ENCODE results near the gene ZNF324B.
A peak's percentile ranks its signal among the peaks of the same experiment; 100 is the strongest.
"Not testable (repeated sequence)": the region's sequence is repeated elsewhere in the genome, so short reads cannot be mapped to it uniquely, and the experiment has no call there.

ZNF324B gene

DNA sequence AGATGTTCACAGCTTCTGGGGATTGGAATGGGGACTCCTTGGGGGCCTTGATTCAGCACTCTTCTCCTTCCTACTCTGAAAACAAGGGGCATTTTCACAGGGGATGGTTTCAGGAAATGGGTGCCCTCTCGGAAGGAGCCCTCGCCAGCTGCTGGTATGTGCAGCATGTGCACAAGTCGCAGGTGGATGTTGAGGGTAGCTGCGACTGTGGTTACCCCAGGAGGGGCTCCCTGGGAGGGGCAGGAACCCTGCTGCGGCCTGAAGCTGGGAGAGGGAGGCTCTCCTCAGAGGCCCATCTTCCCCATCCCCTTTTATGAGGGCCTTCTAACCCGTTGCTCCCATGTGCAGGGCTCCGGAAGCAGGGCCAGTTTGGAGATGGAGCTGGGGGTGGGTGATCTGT is 30.9 kb downstream of the ZNF324B start:
- no peak for DNase-seq

DNA sequence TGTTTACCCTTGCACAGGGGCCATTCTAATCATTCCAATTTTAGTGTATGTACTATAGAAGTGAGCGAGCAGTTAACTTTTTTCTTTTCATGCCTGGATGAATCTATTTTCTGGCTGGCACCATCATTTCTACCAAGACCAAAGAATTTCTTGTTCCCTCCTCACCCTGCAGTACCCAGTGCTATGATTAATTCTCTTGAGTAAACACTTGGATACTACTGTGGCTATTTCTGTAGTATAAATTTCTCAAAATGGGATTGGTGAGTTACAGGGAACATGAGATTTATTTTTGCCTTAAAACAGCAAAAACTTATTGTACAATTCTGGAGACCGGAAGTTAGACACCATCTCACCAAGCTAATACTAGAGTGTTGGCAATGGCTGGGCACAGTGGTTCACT is 32.4 kb downstream of the ZNF324B start:
- no peak for DNase-seq

DNA sequence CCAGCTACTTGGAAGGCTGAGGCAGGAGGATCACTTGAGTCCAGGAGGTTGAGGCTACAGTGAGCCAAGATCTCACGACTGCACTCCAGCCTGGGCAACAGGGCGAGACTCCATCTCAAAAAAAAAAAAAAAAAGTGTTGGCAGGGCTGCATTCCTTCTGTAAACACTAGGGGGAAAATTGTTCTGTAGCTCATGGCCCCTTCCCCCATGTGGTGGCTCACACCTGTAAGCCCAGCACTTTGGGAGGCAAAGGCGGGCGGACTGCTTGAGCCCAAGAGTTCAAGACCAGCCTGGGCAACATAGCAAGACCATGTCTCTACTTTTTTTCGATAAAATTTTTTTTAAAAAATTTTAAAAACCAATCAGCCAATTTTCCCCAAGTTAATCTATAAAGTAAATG is 32.9 kb downstream of the ZNF324B start:
- DNase-seq: not testable (repeated sequence)

DNA sequence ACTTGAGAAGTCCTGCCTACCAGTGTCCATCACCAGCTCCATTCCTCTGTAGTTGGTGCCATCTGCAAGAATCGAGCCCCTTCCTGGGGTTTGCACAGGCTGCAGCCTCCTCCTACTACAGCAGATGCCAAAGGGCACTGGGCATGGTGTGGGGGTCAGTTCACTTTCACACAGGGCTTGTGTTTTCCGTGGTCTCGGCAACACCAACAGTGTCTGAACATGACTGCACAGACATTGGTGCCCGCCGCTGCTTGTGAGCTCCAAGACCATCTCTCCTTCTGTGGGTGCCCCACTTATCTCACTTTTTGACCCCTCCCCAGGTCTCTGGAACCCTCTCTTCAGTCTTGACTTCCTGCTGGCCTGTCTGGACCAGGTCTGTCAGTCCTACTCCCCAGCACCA is 40.0 kb downstream of the ZNF324B start:
- DNase-seq: no peak

- DNase-seq: no peak
These were observed 40.8 kb downstream of the ZNF324B start for GRCh38 chr19:58492265-58492664.

- DNase-seq: no peak
These were observed 46.3 kb downstream of the ZNF324B start for GRCh38 chr19:58497634-58498170.

GRCh38 chr19:58498316-58499020 is 47.0 kb downstream of the ZNF324B start:
- DNase-seq: no peak

- peak; percentile 98 for DNase-seq
These were observed 47.9 kb downstream of the ZNF324B start for GRCh38 chr19:58499021-58499927.

- no peak for DNase-seq
These were observed 48.8 kb downstream of the ZNF324B start for GRCh38 chr19:58500242-58500641.

Data from DMS153 (cell line).